ENCODE results near the gene PPP2R3B.

PPP2R3B gene

GRCh38 chrX:431056-431455 is 44.3 kb upstream of the PPP2R3B start:
- no peak overlapping the region for H3K4me3 ChIP-seq (ENCODE audit: control insufficient read depth, low read depth, low read length)
- DNase-seq (ENCODE audit: low read depth), result no peak
- no peak for TF ChIP-seq CTCF (conservative IDR thresholded peaks at IDR 0.05; ENCODE audit: control insufficient read depth, insufficient read depth, low read depth, low read length)

GRCh38 chrX:429266-429825 is 42.6 kb upstream of the PPP2R3B start:
- DNase-seq (ENCODE audit: low read depth), result no peak
- H3K4me3 ChIP-seq (ENCODE audit: control insufficient read depth, low read depth, low read length), result no peak overlapping the region
- no peak for TF ChIP-seq CTCF (conservative IDR thresholded peaks at IDR 0.05; ENCODE audit: control insufficient read depth, insufficient read depth, low read depth, low read length)

- peak; percentile 2 for TF ChIP-seq CTCF (conservative IDR thresholded peaks at IDR 0.05; ENCODE audit: control insufficient read depth, insufficient read depth, low read depth, low read length)
- H3K4me3 ChIP-seq (ENCODE audit: control insufficient read depth, low read depth, low read length), result no peak overlapping the region
- DNase-seq (ENCODE audit: low read depth), result no peak
Measured at GRCh38 chrX:427812-428725, 41.4 kb upstream of the PPP2R3B start.

GRCh38 chrX:426881-427280 is 40.2 kb upstream of the PPP2R3B start:
- TF ChIP-seq CTCF (conservative IDR thresholded peaks at IDR 0.05; ENCODE audit: control insufficient read depth, insufficient read depth, low read depth, low read length), result no peak
- no peak overlapping the region for H3K4me3 ChIP-seq (ENCODE audit: control insufficient read depth, low read depth, low read length)
- DNase-seq (ENCODE audit: low read depth), result no peak

- no peak for DNase-seq (ENCODE audit: low read depth)
- no peak for TF ChIP-seq CTCF (conservative IDR thresholded peaks at IDR 0.05; ENCODE audit: control insufficient read depth, insufficient read depth, low read depth, low read length)
- H3K4me3 ChIP-seq (ENCODE audit: control insufficient read depth, low read depth, low read length), result no peak overlapping the region
Measured at GRCh38 chrX:425056-425455, 38.3 kb upstream of the PPP2R3B start.

GRCh38 chrX:421646-422391 is 35.1 kb upstream of the PPP2R3B start:
- TF ChIP-seq CTCF (conservative IDR thresholded peaks at IDR 0.05; ENCODE audit: control insufficient read depth, insufficient read depth, low read depth, low read length), result no peak

More at GRCh38 chrX:421646-422391, 35.1 kb upstream of the PPP2R3B start:
- DNase-seq (ENCODE audit: low read depth), result no peak
- H3K4me3 ChIP-seq (ENCODE audit: control insufficient read depth, low read depth, low read length), result no peak overlapping the region

Data from fibroblast of mammary gland (primary cell).